ENCODE results near the gene SLX9.

SLX9 gene

DNA sequence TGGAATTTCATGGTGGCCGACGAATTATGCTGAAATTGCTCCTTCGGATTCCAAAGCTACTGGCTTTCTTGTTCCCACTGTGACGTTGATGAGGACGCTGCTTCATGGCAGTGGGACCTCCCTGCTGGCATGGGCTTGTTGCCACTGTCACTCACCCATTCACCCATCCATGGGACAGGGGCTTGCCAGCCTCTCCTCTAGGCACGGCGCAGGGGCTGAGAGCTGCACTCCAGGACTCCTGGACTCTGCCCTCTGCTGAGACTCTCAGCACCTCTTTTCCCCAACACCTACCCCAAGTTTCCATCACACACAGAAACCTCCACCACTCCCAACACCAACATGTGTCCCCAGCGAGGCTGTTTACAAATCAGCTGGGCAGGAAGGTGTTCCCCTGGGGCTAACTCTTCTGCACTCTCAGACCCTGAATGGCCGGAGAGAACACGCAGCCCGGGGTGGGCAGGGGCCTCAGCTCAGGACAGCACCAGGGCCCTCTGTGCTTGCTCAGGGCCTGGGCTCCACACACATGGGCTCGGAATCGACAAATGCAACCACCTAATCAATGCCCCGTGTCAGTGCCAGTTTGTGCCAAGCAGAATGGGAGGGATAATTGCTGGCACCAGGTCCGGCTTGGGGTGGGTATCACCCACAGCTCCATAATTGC is 22.3 kb upstream of the SLX9 start:
- TF ChIP-seq, protein P1, sequence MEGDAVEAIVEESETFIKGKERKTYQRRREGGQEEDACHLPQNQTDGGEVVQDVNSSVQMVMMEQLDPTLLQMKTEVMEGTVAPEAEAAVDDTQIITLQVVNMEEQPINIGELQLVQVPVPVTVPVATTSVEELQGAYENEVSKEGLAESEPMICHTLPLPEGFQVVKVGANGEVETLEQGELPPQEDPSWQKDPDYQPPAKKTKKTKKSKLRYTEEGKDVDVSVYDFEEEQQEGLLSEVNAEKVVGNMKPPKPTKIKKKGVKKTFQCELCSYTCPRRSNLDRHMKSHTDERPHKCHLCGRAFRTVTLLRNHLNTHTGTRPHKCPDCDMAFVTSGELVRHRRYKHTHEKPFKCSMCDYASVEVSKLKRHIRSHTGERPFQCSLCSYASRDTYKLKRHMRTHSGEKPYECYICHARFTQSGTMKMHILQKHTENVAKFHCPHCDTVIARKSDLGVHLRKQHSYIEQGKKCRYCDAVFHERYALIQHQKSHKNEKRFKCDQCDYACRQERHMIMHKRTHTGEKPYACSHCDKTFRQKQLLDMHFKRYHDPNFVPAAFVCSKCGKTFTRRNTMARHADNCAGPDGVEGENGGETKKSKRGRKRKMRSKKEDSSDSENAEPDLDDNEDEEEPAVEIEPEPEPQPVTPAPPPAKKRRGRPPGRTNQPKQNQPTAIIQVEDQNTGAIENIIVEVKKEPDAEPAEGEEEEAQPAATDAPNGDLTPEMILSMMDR (IDR thresholded peaks at IDR 0.05; ENCODE audit: low read length, missing control alignments), result no peak
- H3K4me3 ChIP-seq (replicated peaks; ENCODE audit: low read depth, low read length), result no peak overlapping the region
- DNase-seq (ENCODE audit: low read depth), result no peak

DNA sequence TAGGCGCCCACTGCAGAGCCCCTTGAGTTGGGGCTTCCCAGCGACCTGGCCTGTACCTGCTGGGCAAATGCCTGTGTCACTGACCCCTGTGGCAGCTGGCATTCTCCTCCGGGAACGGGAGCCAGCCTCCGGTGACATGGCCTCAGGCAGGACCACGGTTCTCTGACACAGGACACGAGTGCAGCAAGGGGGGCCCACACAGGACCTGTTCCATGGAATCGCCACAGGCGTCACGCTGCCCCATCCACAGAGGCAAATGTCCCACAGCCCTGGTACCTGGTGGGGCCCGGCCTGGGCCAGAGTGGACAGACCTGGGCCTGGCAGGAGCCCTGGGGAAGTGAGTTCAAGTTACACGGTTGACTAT is 21.7 kb upstream of the SLX9 start:
- DNase-seq (ENCODE audit: low read depth), result no peak
- no peak overlapping the region for H3K4me3 ChIP-seq (replicated peaks; ENCODE audit: low read depth, low read length)
- TF ChIP-seq, protein P1 (IDR thresholded peaks at IDR 0.05; ENCODE audit: low read length, missing control alignments), result no peak

DNA sequence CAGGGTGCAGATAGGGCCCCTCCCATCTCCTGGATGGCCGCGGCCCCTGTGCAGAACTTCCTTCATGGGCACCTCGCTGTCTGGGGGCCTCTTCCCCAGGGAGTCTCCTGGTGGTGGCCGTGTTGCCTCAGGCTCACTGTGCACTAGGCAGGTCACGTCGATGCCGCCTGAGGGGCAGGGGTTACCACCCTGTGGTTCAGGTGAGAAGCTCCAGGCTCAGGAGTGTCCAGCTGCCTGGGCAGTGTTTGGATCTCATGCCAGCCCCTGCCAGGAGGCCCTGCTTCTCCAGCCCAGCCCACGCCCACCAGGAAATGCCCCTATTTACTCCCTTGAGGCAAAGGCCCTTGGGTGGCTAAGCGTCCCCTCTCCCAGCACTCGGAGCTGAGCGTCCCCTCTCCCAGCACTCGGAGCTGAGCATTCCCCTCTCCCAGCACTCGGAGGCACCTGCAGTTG is 21.2 kb upstream of the SLX9 start:
- no peak overlapping the region for H3K4me3 ChIP-seq (replicated peaks; ENCODE audit: low read depth, low read length)
- TF ChIP-seq, protein P1 (IDR thresholded peaks at IDR 0.05; ENCODE audit: low read length, missing control alignments), result no peak
- DNase-seq (ENCODE audit: low read depth), result no peak

DNA sequence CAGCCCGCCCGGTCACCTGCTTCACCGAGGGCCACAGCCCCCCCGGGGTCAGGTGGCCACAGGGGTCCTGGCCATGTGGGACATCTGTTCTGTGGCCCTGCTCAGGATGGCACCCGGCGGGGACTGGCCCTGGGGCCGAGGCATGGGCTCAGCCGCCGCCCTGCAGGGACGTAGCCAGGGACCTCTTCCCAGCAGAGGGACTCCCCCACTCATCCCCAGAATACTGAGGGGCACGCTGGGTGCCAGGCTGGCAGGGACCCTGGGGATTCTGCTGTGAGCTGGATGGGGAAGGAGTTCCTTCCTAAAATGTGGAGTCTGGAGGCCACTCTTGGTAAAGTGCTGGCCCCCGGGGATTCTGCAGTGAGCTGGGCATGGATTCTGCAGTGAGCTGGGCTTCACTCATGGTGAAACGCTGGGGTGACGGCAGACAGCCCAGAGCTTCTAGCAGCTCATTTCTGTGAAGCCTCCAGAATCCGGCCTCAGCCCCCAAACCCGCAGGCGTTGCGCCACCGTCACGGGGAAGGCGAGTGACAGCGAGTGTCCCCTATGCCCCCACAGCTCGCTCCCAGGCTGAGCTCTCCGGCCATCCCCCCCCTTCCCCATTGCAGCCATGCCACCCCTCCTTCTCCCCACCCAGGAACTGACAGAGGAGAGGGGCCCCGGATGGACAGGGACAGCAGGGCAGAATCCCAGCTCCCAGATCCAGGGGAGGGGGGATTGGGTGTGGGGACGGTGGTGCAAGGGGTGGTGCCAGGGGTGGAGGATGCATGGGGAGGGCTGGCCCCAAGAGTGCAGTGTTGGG is 20.5 kb upstream of the SLX9 start:
- TF ChIP-seq, protein P1 (IDR thresholded peaks at IDR 0.05; ENCODE audit: low read length, missing control alignments), result no peak
- H3K4me3 ChIP-seq (replicated peaks; ENCODE audit: low read depth, low read length), result no peak overlapping the region
- no peak for DNase-seq (ENCODE audit: low read depth)

DNA sequence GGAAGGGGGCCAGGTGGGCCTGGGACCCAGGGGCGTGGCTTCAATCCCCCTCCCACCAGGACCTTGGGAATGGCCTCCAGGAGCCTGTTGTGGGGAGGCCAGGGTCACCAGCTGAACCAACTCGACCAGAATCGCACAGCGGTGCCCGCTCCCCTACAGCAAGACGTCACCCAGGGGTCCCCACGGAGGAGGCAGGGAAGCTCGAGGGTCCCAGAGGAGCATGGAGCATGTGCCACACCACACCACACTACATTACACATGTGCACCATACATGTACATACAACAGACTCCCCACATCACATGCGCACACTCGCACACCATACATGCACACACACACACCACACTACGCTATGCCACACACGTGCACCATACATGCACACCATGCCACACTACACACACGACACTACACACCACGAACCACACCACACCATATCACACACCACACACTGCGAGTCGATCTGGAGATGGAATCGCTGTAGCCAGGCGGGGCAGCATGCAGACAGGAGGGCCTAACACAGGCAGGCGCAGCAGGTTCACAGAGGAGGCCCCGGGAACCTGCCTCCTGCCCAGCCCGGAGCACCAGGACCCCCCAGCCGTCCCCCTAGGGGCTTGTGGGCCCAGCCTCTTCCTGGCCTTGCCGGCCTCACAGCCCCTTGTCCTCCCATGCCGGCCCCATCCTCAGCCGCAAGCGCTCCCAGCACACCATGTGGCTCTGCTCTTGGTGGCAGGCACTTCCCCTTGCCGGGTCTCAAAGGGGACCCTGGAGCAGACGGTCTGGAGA is 19.7 kb upstream of the SLX9 start:
- TF ChIP-seq, protein P1 (IDR thresholded peaks at IDR 0.05; ENCODE audit: low read length, missing control alignments), result no peak
- H3K4me3 ChIP-seq (replicated peaks; ENCODE audit: low read depth, low read length), result no peak overlapping the region
- no peak for DNase-seq (ENCODE audit: low read depth)

DNA sequence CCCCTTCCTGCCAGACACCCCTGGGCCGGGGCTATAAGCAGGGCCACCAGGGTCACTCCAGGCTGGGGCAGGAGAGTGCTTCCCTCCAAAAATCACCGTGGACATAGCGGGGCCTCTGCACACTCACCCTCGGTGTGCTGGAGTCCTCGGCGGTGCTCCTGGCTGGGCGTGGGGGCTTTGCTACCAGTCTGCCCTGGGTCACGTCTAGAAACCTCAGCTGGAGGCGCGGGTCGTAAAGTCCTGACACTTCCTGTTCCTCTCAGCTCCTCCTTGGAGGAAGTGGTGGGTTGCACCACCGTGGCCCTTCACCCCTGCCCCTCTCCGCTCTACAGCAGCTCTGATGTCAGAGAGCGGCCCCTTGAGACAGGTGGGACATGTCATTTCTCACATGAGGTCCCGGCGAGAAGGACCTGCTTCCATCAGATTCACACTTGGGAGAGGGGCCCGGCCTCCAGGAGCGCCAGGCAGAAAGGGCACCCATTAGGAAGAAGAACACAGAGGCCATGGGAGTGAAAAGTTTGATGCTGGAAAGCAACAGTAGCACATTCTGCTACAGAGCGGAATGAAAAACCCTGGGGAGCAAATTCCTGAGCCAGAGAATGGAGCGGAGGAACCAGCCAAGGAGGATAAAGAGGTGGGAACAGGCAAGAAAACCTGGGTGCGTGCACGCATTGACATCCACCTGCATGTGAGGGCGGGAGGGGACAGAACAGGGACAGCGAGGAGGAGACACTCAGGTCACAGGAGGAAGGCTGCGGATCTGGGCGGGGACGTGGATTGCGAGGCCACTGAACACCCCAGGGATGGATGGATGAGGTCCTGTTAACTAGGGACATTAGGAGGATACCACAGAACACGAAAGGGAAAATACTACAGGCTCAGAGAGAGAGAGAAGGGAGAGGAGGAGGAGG is 18.9 kb upstream of the SLX9 start, which contains the start of gene ITGB2:
ITGB2 (minus strand) TSS at position 206 of the 911 bp plus-strand sequence. CDS start 10,117 bp downstream, outside the sequence.
- no peak within 1 kb of the TSS for H3K4me3 ChIP-seq (replicated peaks; ENCODE audit: low read depth, low read length)
- no peak for DNase-seq (ENCODE audit: low read depth)
- TF ChIP-seq, protein P1 (IDR thresholded peaks at IDR 0.05; ENCODE audit: low read length, missing control alignments), result no peak

Measured in fibroblast of pulmonary artery (primary cell).